HEK293T (cell line): Measurements from ENCODE around the gene ARHGAP10.

ENCODE experiments used
- BHLHE40 ChIP-seq: fragments of 450-650 bp; IDR thresholded peaks from 2 replicates; pipeline ENCODE4 v1.6.1; 2016; ENCODE audit warnings: mild to moderate bottlenecking, moderate library complexity, borderline replicate concordance
- ELF4 ChIP-seq: fragments of 450-650 bp; IDR thresholded peaks from 2 replicates; pipeline ENCODE4 v1.6.1; 2017; ENCODE audit warnings: antibody characterized with exemption
- FOXK2 ChIP-seq: fragments of 450-650 bp; IDR thresholded peaks from 2 replicates; pipeline ENCODE4 v1.6.1; 2016; ENCODE audit warnings: mild to moderate bottlenecking
- FOXM1 ChIP-seq: fragments of 450-650 bp; IDR thresholded peaks from 2 replicates; pipeline ENCODE4 v1.6.1; 2017; ENCODE audit warnings: mild to moderate bottlenecking, borderline replicate concordance
- LEF1 ChIP-seq: fragments of 450-650 bp; IDR thresholded peaks from 2 replicates; pipeline ENCODE4 v1.6.1; 2017; ENCODE audit warnings: mild to moderate bottlenecking, borderline replicate concordance
- PKNOX1 ChIP-seq: fragments of 450-650 bp; IDR thresholded peaks from 2 replicates; pipeline ENCODE4 v1.6.1; 2016
- SP1 ChIP-seq: fragments of 450-650 bp; IDR thresholded peaks from 2 replicates; pipeline ENCODE4 v1.6.1; 2017
- SUZ12 ChIP-seq: fragments of 450-650 bp; IDR thresholded peaks from 2 replicates; pipeline ENCODE4 v1.6.1; 2016; ENCODE audit warnings: mild to moderate bottlenecking
- TARDBP ChIP-seq: fragments of 450-650 bp; IDR thresholded peaks from 2 replicates; pipeline ENCODE4 v1.6.1; 2016
- ZNF384 ChIP-seq: fragments of 450-650 bp; IDR thresholded peaks from 2 replicates; pipeline ENCODE4 v1.6.1; 2016

- TF ChIP-seq ZNF384 (no peak), PKNOX1 (no peak), SUZ12 (no peak), ELF4 (no peak), SP1 (no peak), FOXM1 (no peak), FOXK2 (no peak), TARDBP (no peak), BHLHE40 (no peak), LEF1 (no peak)
These were observed 211.3 kb downstream of the ARHGAP10 start for GRCh38 chr4:147943159-147943638.
